HepG2 (cell line): ENCODE data around the gene APOA1. TPM values are rescaled to one million over a fixed set of nuclear protein-coding genes. Genes with fewer than 3 reads are reported as not detected.

Experiments
- ATAC-seq: fragments of 200-7000 bp; cut with Tn5 transposase; 3 replicates; pipeline ENCODE4 v1.9.1; 2020; ENCODE audit warnings: mild to moderate bottlenecking, moderate library complexity
- BruUV-seq: library from RNA; stranded (reverse); fragments of 400-500 nt; replicated peaks from 2 replicates; lab custom pipeline; 2021; lab: Mats Ljungman, UMichigan
- CTCF ChIA-PET: fragments of 300-600 bp; formaldehyde crosslinking; extraction: SDS; loops from one replicate; lab custom pipeline; 2021; ENCODE audit warnings: low total read pairs, inconsistent platforms, low intra/inter-chr PET ratio; lab: Yijun Ruan, JAX
- POLR2A ChIA-PET: fragments of 350-600 bp; sonication (Branson Sonifier 250); formaldehyde crosslinking; loops from one replicate; lab custom pipeline; 2020; ENCODE audit warnings: antibody characterized with exemption, inconsistent platforms; lab: Yijun Ruan, JAX
- DNase-seq: peaks from one replicate; pipeline ENCODE4 v3.0.0-alpha.2; 2015; ENCODE audit warnings: low spot score
- FAIRE-seq: peaks from 3 replicates; lab custom pipeline; 2011; peaks lifted over from hg19 to GRCh38; lab: Jason Lieb, UNC
- H2AFZ ChIP-seq: one replicate; pipeline ENCODE4 v1.6.1; 2011; ENCODE audit warnings: low read length, inconsistent platforms
- H3K27ac ChIP-seq: fragments of 300-600 bp; 3 replicates; pipeline ENCODE4 v1.8.0; 2011; ENCODE audit warnings: mixed run types, mild to moderate bottlenecking, mixed read lengths, low read length, inconsistent platforms; ENCODE audit not compliant: insufficient read depth; ENCODE audit errors: extremely low read length
- H3K27me3 ChIP-seq, 2 experiments: fragments of 200-600 bp in 1 of 2; 2 replicates in 1 of 2; 3 replicates in 1 of 2; pipeline versions ENCODE4 v1.6.0 to v1.8.0; 2011; ENCODE audit warnings: low read length in 2 of 2, mild to moderate bottlenecking in 2 of 2, moderate library complexity in 2 of 2, inconsistent platforms in 1 of 2; ENCODE audit not compliant: insufficient read depth in 2 of 2, control insufficient read depth in 1 of 2
- H3K36me3 ChIP-seq, 2 experiments: fragments of 200-600 bp in 1 of 2; replicated peaks in 1 of 2; 2 replicates in 1 of 2; 3 replicates in 1 of 2; pipeline versions ENCODE4 v1.5.1 to v1.8.0; 2011; ENCODE audit warnings: low read length in 2 of 2, inconsistent platforms in 1 of 2; ENCODE audit not compliant: insufficient read depth in 2 of 2, control insufficient read depth in 1 of 2
- H3K4me1 ChIP-seq: 2 replicates; pipeline ENCODE4 v1.5.1; 2012; ENCODE audit warnings: low read length, inconsistent platforms; ENCODE audit not compliant: insufficient read depth
- H3K4me2 ChIP-seq: 2 replicates; pipeline ENCODE4 v1.6.0; 2011; ENCODE audit warnings: low read depth, low read length, inconsistent platforms
- H3K4me3 ChIP-seq, 3 experiments: fragments of 200-600 bp in 1 of 3; sonication (generic), shearing (Covaris generic) in 1 of 3; replicated peaks in 1 of 3; 2 replicates each; pipeline ENCODE4 v1.5.1; 2011 to 2016; ENCODE audit warnings: low read length in 3 of 3, inconsistent platforms in 2 of 3, low read depth in 2 of 3, mild to moderate bottlenecking in 2 of 3, control low read depth in 1 of 3, mixed read lengths in 1 of 3; ENCODE audit not compliant: insufficient read depth in 1 of 3
- H3K79me2 ChIP-seq: one replicate; pipeline ENCODE4 v1.6.1; 2011; ENCODE audit warnings: low read length, inconsistent platforms; ENCODE audit not compliant: insufficient read depth
- H3K9ac ChIP-seq: 2 replicates; pipeline ENCODE4 v1.6.0; 2011; ENCODE audit warnings: mild to moderate bottlenecking, low read depth, low read length, inconsistent platforms; ENCODE audit not compliant: insufficient read depth
- H3K9me3 ChIP-seq: 2 replicates; pipeline ENCODE4 v1.5.1; 2012; ENCODE audit warnings: mild to moderate bottlenecking, low read length
- H4K20me1 ChIP-seq: 2 replicates; pipeline ENCODE4 v1.6.0; 2011; ENCODE audit warnings: inconsistent platforms, mild to moderate bottlenecking, low read length, moderate library complexity; ENCODE audit not compliant: insufficient read depth
- IKZF4 ChIP-seq: sonication (generic); formaldehyde crosslinking; IDR thresholded peaks from 2 replicates; pipeline ENCODE4 v1.5.1; 2020; ENCODE audit warnings: borderline replicate concordance, mild to moderate bottlenecking, low read depth, missing genetic modification reagents; ENCODE audit errors: not compliant biosample characterization
- JUN ChIP-seq: sonication (generic); formaldehyde crosslinking; IDR thresholded peaks from 2 replicates; pipeline ENCODE4 v1.4.0; 2020; ENCODE audit warnings: mild to moderate bottlenecking, missing genetic modification reagents
- RERE ChIP-seq: IDR thresholded peaks from 2 replicates; pipeline ENCODE4 v1.6.1; 2016; ENCODE audit warnings: low read depth, missing genetic modification reagents, missing compliant biosample characterization
- STAG1 ChIP-seq: sonication (generic); formaldehyde crosslinking; IDR thresholded peaks from 2 replicates; pipeline ENCODE4 v1.4.0; 2020; ENCODE audit warnings: missing genetic modification reagents
- TBX2 ChIP-seq: sonication (generic); formaldehyde crosslinking; IDR thresholded peaks from 2 replicates; pipeline ENCODE4 v1.5.0; 2020; ENCODE audit warnings: missing genetic modification reagents, mild to moderate bottlenecking, borderline replicate concordance
- ZNF34 ChIP-seq: sonication (generic); formaldehyde crosslinking; IDR thresholded peaks from 2 replicates; pipeline ENCODE4 v1.4.0; 2020; ENCODE audit warnings: mild to moderate bottlenecking, missing genetic modification reagents, borderline replicate concordance
- ZNF383 ChIP-seq: sonication (generic); formaldehyde crosslinking; IDR thresholded peaks from 2 replicates; pipeline ENCODE4 v1.4.0; 2020; ENCODE audit warnings: missing genetic modification reagents, mild to moderate bottlenecking, borderline replicate concordance
- WGBS: methylation state at CpG from one replicate; pipeline ENCODE4 v1.1.6; 2017; ENCODE audit warnings: low lambda C conversion rate; 5-methylcytosine and 5-hydroxymethylcytosine counted together
- in situ Hi-C: cut with HindIII; loops from 2 replicates; pipeline ENCODE4 v1.10.0; 2017; ENCODE audit warnings: low pct_unique_long_range_greater_than_20kb; ENCODE audit not compliant: extremely low pct_ligation_motif_present
- intact Hi-C: fragments of 100-400 bp; cut with micrococcal nuclease; formaldehyde crosslinking; loops from one replicate; pipeline ENCODE4 v1.10.0; 2022; ENCODE audit not compliant: unreplicated experiment
- polyA plus RNA-seq, 8 experiments: library from polyadenylated mRNA; depleted of rRNA in 3 of 8; stranded (reverse) in 7 of 8; unstranded in 1 of 8; fragments of >200 nt; fragmentation: Illumina TruSeq in 4 of 8; extraction: Trizol in 4 of 8; gene quantifications; 2 replicates each; pipeline versions ENCODE4 v1.2.1 to v1.2.3, GENCODE V29; 2011 to 2016; ENCODE audit warnings: low read depth in 4 of 8, missing spikeins in 1 of 8, mixed read lengths in 1 of 8; ENCODE audit not compliant: insufficient read depth in 1 of 8
- total RNA-seq, 5 experiments: library from RNA; depleted of rRNA; stranded (reverse); fragments of >200 nt; fragmentation: Illumina TruSeq; extraction: Trizol; gene quantifications; 2 replicates each; pipeline ENCODE4 v1.2.3, GENCODE V29; 2016; ENCODE audit warnings: low read depth in 1 of 5
- TF ChIP-seq, protein P1 (sequence below): sonication (generic); formaldehyde crosslinking; IDR thresholded peaks from 2 replicates; pipeline ENCODE4 v1.4.0; 2020; ENCODE audit warnings: missing genetic modification reagents
- TF ChIP-seq, protein P2 (sequence below): sonication (generic); formaldehyde crosslinking; IDR thresholded peaks from 2 replicates; pipeline ENCODE4 v1.8.1; 2023; ENCODE audit warnings: mild to moderate bottlenecking, inconsistent platforms, moderate library complexity, missing genetic modification reagents, borderline replicate concordance
- TF ChIP-seq, protein P3 (sequence below): IDR thresholded peaks from 2 replicates; pipeline ENCODE4 v1.6.1; 2016; ENCODE audit warnings: low read depth, borderline replicate concordance

Gene APOA1
- total and polyA plus RNA-seq, 2 of the 13 experiments (the other 11 are each of a cell fraction or from before 2014, with no cell fraction given), result 1,973 to 5,485 TPM

DNA sequence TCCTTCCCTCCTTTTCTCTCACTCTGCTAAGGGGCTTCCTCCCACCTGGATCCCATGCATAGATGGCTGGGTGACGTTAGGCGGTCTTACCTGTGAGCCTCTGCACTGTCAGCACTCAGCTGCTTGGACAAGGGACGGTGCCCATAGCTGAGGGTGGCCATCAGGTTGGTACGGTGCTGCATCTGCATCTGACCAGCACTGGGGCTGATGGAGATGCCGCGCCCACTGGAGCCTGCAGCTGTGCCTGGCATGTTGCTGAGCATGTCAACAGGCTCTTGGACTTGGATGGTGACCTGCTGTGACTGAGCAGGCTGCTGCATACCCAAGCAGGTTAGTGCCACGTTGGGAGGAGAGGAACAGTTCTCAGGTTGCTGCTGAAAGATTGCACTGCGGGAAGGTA is 21.8 kb upstream of the APOA1 start:
- Histone ChIP-seq H3K4me1 (no peaks in the 10 kb centered on the region), H2AFZ (no peak overlapping the region), H4K20me1 (no peaks in the 10 kb centered on the region), H3K4me2 (no peak overlapping the region), H3K4me3 (no peak overlapping the region), H3K9ac (no peak overlapping the region), H3K36me3 (peaks cover 15 to 62% of the 10 kb centered on the region in 2 experiments), H3K27me3 (no peaks in the 10 kb centered on the region), H3K9me3 (no peaks in the 10 kb centered on the region), H3K27ac (no peak overlapping the region), H3K79me2 (no peaks in the 10 kb centered on the region)
- POLR2A ChIA-PET, result no interaction called here
- 94% methylated on average over 8 of the region's 8 CpGs for WGBS
- no peak for TF ChIP-seq ZNF34 (CRISPR knock-in tag)
- TF ChIP-seq JUN (CRISPR knock-in tag), result no peak
- no peak for TF ChIP-seq STAG1 (CRISPR knock-in tag)
- TF ChIP-seq, protein P1, sequence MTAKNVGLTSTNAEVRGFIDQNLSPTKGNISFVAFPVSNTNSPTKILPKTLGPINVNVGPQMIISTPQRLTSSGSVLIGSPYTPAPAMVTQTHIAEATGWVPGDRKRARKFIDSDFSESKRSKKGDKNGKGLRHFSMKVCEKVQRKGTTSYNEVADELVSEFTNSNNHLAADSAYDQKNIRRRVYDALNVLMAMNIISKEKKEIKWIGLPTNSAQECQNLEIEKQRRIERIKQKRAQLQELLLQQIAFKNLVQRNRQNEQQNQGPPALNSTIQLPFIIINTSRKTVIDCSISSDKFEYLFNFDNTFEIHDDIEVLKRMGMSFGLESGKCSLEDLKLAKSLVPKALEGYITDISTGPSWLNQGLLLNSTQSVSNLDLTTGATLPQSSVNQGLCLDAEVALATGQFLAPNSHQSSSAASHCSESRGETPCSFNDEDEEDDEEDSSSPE (CRISPR knock-in tag), result no peak
- no peak for TF ChIP-seq RERE (CRISPR knock-in tag)
- no peak for TF ChIP-seq IKZF4 (CRISPR knock-in tag)
- TF ChIP-seq, protein P2, sequence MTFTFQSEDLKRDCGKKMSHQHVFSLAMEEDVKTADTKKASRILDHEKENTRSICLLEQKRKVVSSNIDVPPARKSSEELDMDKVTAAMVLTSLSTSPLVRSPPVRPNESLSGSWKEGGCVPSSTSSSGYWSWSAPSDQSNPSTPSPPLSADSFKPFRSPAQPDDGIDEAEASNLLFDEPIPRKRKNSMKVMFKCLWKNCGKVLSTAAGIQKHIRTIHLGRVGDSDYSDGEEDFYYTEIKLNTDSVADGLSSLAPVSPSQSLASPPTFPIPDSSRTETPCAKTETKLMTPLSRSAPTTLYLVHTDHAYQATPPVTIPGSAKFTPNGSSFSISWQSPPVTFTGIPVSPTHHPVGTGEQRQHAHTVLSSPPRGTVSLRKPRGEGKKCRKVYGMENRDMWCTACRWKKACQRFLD (CRISPR knock-in tag), result no peak
- TF ChIP-seq, protein P3, sequence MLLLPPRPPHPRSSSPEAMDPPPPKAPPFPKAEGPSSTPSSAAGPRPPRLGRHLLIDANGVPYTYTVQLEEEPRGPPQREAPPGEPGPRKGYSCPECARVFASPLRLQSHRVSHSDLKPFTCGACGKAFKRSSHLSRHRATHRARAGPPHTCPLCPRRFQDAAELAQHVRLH (CRISPR knock-in tag), result no peak
- no peak for TF ChIP-seq TBX2
- no peak for TF ChIP-seq ZNF383 (CRISPR knock-in tag)
- no peak for ATAC-seq
- FAIRE-seq, result no peak
- no peak for DNase-seq
- in situ Hi-C loops, result no loop called here
- intact Hi-C loops, result no loop called here
- CTCF ChIA-PET, result no interaction called here
- no TSS peak for BruUV-seq
